ENCODE data around the gene LPAR3.

GRCh38 chr1:84785271-84786036 lies 107.6 kb downstream of the LPAR3 start:
- no peak for TF ChIP-seq CTCF (IDR thresholded peaks at IDR 0.05)
- TF ChIP-seq EZH2phosphoT487 (IDR thresholded peaks at IDR 0.05): no peak
- no peak for TF ChIP-seq EZH2 (IDR thresholded peaks at IDR 0.05)
